ENCODE results near the gene SEC14L2. TPM values are rescaled to one million over a fixed set of nuclear protein-coding genes. Genes with fewer than 3 reads are reported as not detected.

The SEC14L2 gene
- total RNA-seq, 1 donor from 2014 or later = 9.6 TPM

DNA sequence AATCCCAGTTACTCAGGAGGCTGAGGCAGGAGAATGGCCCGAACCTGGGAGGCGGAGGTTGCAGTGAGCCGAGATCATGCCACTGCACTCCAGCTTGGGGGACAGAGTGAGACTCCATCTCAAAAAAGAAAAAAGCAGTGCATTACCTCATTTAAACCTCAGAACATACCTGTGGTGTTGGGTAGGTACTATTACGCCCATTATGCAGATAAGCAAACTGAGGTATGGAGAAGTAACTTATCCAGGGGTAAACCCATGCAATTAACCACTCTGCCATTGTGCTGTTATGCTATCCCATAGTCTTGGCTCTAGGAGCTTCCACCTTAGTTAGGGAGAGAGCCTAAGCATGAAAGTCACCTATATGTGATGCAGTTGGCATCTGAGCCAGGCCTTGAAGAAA, 77.3 kb downstream of the SEC14L2 start:
- TF ChIP-seq, protein P1, sequence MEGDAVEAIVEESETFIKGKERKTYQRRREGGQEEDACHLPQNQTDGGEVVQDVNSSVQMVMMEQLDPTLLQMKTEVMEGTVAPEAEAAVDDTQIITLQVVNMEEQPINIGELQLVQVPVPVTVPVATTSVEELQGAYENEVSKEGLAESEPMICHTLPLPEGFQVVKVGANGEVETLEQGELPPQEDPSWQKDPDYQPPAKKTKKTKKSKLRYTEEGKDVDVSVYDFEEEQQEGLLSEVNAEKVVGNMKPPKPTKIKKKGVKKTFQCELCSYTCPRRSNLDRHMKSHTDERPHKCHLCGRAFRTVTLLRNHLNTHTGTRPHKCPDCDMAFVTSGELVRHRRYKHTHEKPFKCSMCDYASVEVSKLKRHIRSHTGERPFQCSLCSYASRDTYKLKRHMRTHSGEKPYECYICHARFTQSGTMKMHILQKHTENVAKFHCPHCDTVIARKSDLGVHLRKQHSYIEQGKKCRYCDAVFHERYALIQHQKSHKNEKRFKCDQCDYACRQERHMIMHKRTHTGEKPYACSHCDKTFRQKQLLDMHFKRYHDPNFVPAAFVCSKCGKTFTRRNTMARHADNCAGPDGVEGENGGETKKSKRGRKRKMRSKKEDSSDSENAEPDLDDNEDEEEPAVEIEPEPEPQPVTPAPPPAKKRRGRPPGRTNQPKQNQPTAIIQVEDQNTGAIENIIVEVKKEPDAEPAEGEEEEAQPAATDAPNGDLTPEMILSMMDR (conservative IDR thresholded peaks at IDR 0.05) = no peak
- Mint-ChIP-seq H3K9me3 (no peaks in the 10 kb centered on the region), H3K36me3 (no peaks in the 10 kb centered on the region), H3K27ac (no peak overlapping the region), H3K27me3 (peaks cover 23% of the 10 kb centered on the region), H3K4me1 (ENCODE audit: unreplicated experiment) (no peaks in the 10 kb centered on the region), H3K4me3 (no peak overlapping the region)
- DNase-seq (ENCODE audit: extremely low spot score, unreplicated experiment) = no peak

Other genes starting within 250 kb of the SEC14L2 start
- 3.8 and 9.8 TPM in 2 replicates for gene LIF, start 150.3 kb upstream of the SEC14L2 start, total RNA-seq (ENCODE audit: low replicate concordance)
- not detected in 2 replicates for gene OSM, start 130.2 kb upstream of the SEC14L2 start, total RNA-seq (ENCODE audit: low replicate concordance)
- gene CASTOR1, start 107.5 kb upstream of the SEC14L2 start, total RNA-seq (ENCODE audit: low replicate concordance) = 11.4 TPM in 2 replicates
- gene TBC1D10A, start 70.1 kb upstream of the SEC14L2 start, total RNA-seq (ENCODE audit: low replicate concordance) = 15.3 and 21.5 TPM in 2 replicates
- gene SF3A1, start 40.1 kb upstream of the SEC14L2 start, total RNA-seq (ENCODE audit: low replicate concordance) = 160 and 190 TPM in 2 replicates
- 6.9 and 9.4 TPM in 2 replicates for gene CCDC157, start 40.0 kb upstream of the SEC14L2 start, total RNA-seq (ENCODE audit: low replicate concordance)
- 16.9 and 29.2 TPM in 2 replicates for gene RNF215, start 9.6 kb upstream of the SEC14L2 start, total RNA-seq (ENCODE audit: low replicate concordance)
- gene MTFP1, start 28.8 kb downstream of the SEC14L2 start, total RNA-seq (ENCODE audit: low replicate concordance) = 16.1 and 20.6 TPM in 2 replicates
- not detected in 2 replicates for gene SEC14L3, start 75.0 kb downstream of the SEC14L2 start, total RNA-seq (ENCODE audit: low replicate concordance)
- not detected in 2 replicates for gene SEC14L4, start 108.7 kb downstream of the SEC14L2 start, total RNA-seq (ENCODE audit: low replicate concordance)
- gene SEC14L6, start 149.7 kb downstream of the SEC14L2 start, total RNA-seq (ENCODE audit: low replicate concordance) = 0.98 and 1.5 TPM in 2 replicates
- 5.0 and 5.9 TPM in 2 replicates for gene GAL3ST1, start 177.6 kb downstream of the SEC14L2 start, total RNA-seq (ENCODE audit: low replicate concordance)
- gene PES1, start 194.9 kb downstream of the SEC14L2 start, total RNA-seq (ENCODE audit: low replicate concordance) = 71.3 and 77.0 TPM in 2 replicates
- 9.0 and 14.5 TPM in 2 replicates for gene TCN2, start 210.2 kb downstream of the SEC14L2 start, total RNA-seq (ENCODE audit: low replicate concordance)
- gene SLC35E4, start 238.8 kb downstream of the SEC14L2 start, total RNA-seq (ENCODE audit: low replicate concordance) = 2.4 and 3.4 TPM in 2 replicates